ENCODE results near the gene SEPSECS.

Gene SEPSECS

GRCh38 chr4:25159837-25160713 lies at the start of gene SEPSECS:
SEPSECS (minus strand) TSS chr4:25160449; CDS start chr4:25160369, 80 bp downstream.
- DNase-seq = peak; percentile 92

GRCh38 chr4:25209702-25210101 lies 49.5 kb upstream of the SEPSECS start:
- DNase-seq = no peak

DNA sequence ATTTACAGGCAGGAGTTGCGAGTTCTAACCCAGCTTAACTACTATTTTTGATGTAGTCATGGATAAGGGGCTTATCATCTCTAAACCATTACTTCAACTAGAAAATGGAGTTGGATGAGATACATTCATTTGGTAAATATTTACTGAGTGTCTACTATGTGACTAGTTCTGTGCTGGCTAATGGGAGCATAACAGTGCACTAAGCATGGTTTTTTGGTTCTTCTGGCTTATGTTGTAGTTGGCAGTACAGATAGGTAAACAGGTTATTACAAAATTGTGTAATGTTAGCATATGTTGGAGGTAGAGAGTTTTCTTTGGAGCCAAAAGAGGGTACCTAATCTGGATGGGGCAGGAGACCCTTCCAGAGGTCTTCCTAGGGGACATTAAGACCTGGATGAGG lies 47.7 kb upstream of the SEPSECS start:
- no peak for DNase-seq

DNA sequence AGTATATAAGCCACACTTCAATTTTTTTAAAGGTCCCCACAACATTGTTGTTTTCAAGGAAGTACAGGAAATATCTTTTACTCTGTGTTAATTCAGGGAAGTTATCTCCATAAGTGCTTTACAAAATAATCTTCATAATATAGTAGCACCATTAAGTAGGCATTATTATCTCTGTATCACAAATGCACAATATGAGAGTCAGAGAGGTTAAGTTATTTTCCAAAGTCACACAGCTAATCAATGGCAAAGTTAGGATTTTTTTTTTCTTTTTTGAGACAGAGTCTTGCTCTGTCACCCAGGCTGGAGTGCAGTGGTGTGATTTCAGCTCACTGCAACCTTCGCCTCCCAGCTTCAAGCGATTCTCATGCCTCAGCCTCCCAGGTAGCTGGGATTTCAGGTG lies 38.5 kb upstream of the SEPSECS start:
- no peak for DNase-seq

DNA sequence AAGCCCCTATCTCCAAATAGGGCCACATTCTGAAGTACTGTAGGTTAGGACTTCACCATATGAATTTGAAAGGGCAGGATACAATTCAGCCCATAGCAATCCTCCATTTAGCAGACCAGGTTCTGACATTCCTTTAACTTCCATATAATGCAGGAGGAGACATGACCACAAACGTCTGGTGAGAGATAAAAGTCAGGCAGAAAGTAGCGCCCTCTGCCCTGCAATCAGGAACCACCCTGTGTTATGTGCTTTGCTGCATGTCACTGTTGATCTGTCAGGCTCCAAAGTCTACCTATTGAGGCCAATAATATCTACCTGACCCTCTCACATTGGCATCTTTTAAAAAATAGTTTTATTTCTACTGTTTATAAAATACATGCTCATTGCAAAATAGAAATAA lies 30.2 kb upstream of the SEPSECS start:
- no peak for DNase-seq

DNA sequence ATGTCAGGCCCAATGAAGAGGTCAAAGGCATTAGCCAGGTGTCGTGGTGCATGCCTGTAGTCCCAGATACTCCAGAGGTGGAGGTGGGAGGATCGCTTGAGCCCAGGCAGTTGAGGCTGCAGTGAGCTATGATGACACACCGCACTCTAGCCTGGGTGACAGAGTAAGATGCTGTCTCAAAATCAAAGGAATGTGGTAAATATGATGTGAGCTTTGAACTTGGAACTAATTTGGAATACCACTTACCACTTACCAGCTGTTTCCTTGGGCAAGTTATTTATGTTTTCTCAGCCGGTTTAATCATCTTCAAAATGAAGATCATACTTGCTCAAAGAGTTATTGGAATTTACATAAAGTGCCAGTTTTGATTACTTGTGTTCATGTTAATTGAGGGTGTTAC lies 23.8 kb upstream of the SEPSECS start:
- DNase-seq = no peak

DNA sequence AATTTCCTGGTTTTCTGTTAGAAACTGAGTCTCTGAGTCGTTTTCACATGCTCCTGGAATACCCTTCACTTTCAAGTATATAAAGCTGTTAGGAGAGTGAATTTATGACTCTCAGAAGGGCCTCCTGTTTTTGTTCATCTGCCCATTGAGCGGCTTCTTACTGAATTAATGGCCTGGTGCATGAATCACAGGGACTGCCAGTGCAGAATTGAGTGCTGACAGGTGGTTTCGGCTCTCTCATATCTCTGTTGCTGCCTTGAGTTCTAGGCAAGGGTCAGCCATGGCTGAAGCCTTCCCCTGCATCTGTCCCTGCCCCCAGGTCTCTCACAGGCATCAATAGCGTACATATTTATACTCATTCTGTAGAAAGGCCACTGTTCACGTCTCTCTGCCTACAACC lies 22.7 kb upstream of the SEPSECS start:
- DNase-seq = no peak

DNA sequence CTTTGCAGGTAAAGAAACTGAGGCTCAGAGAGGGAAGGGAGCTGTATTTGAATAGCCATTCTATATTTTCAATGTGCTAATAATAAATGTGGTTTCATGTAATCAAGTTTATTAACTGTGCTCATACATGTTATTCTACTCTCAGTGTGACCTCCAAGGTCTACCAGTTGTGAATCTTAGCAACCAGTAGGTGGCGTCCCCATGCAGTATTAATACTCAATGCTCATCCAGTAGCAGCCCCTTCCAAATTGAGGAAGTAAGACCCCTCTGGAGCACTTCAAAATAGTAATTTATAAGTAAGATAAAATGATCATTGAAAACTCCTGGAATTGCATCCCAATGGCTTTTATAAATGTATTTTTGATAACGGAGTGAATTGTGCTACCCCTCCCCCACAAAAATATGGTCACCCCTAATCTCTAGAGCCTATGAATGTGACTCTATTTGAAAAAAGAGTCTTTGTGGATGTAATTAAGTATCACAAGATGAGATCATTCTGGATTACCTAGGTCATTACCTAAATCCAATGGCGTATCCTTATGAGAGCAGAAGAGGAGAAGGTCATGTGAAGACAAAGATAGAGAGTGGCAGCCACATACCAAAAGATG lies 20.4 kb upstream of the SEPSECS start:
- peak; percentile 13 for DNase-seq

GRCh38 chr4:25178838-25179261 lies 18.6 kb upstream of the SEPSECS start:
- no peak for DNase-seq

DNA sequence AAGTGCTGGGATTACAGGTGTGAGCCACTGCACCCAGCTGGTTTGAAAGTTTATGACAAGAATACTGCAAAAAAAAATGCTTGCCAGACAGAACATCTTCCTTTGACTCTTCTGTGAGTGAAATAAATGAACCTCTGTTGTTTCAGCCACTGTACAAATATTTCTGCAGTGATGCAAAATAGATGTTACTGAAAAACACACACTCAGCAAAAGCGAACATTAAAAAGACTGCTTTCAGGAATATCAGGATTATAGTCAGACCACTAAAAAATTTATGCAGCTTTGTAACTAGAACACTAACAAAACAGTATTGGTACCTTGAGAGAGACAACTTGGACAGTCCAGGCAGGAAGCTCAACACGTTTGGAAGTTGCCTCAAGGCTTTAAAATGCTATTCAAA lies 16.9 kb upstream of the SEPSECS start:
- DNase-seq = no peak

GRCh38 chr4:25174674-25175073 lies 14.4 kb upstream of the SEPSECS start:
- DNase-seq = no peak

GRCh38 chr4:25172961-25173915 lies 13.0 kb upstream of the SEPSECS start:
- DNase-seq = no peak

DNA sequence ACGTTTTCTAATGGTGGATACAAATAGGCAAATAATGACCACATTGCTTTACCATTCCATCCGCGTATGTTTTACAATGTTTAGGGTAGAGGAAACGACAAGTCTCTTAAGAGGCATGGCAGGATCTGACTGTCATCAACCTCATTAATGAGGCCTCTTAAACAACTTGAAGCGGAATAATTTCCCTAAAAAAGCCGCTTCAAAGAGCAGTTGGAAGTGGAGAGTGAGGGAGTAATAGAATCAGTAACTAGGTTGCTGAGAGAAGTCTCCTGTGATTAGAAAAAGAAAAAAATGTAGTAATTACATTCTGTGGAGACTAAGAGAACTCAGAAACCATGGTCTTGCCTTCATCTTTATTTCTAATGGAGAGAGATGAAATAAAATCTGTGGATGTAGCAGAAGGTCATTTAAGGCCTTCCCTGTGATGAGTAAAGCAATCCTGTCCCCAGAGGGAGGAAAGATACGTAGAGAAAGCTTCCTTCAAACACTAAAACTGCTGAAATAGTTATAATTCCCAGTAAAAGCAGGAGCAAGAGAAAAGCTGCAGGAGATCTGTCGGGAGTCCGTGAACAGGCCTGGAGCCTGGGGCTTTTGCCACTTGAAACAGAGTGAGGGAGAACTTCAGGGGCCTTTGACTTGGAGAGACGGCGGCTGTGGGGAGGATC lies 11.1 kb upstream of the SEPSECS start:
- no peak for DNase-seq

- DNase-seq = no peak
Observed at GRCh38 chr4:25169446-25169845, 9.2 kb upstream of the SEPSECS start.

DNA sequence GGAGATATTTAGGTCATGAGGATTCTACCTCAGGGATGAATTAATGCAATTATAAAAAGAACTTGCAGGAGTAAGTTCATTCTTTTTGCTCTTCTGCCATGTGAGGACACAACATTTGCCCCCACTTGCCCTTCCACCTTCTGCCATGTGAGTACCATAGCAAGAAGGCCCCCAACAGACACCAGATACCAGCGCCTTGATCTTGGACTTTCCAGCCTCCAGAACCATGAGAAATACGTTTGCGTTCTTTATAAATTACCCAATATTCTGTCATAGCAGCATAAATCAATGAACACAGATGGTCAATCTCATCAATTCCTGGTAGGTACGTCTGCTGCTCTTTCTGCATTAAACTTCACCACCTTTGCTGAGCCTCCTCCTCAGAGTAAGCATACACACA lies 5.7 kb upstream of the SEPSECS start:
- no peak for DNase-seq

DNA sequence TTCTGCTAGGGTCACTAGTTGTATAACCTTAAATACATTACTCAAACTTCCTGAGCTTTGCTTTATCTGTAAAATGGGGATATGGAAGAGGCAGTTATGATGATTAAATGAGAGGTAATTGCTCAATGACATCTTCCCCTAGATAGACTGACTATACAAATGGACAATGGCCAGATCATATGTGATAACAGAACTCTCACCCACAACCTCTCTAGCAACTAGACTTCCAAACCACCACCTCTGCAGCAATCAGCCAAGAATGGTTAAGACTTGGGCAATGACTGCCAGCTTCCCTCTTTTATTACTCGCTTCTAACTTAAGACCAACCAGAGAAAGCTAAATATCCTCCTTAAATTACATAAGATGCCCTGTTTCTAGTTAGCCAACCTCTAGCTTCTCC lies 2.9 kb upstream of the SEPSECS start:
- DNase-seq = no peak

DNA sequence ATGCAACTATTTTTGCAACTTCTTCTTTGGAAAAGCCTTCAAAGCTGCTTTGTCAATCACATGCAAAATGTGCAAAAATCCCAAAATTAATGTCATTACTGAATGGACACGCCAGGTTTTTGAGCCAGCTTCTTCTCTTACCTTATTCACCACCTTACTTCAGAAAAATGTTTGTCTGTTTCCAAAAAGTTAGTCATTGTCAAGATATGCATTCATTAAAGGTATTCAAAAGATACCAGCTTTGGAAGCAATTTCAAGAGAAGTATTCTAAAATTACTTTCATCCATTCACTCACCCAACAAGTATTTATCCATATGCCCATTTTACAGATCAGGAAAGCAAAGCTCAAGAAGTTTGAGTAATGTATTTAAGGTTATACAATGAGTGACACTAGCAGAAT lies 2.3 kb upstream of the SEPSECS start:
- no peak for DNase-seq

- no peak for DNase-seq
Observed at GRCh38 chr4:25161593-25161950, 1.3 kb upstream of the SEPSECS start.

DNA sequence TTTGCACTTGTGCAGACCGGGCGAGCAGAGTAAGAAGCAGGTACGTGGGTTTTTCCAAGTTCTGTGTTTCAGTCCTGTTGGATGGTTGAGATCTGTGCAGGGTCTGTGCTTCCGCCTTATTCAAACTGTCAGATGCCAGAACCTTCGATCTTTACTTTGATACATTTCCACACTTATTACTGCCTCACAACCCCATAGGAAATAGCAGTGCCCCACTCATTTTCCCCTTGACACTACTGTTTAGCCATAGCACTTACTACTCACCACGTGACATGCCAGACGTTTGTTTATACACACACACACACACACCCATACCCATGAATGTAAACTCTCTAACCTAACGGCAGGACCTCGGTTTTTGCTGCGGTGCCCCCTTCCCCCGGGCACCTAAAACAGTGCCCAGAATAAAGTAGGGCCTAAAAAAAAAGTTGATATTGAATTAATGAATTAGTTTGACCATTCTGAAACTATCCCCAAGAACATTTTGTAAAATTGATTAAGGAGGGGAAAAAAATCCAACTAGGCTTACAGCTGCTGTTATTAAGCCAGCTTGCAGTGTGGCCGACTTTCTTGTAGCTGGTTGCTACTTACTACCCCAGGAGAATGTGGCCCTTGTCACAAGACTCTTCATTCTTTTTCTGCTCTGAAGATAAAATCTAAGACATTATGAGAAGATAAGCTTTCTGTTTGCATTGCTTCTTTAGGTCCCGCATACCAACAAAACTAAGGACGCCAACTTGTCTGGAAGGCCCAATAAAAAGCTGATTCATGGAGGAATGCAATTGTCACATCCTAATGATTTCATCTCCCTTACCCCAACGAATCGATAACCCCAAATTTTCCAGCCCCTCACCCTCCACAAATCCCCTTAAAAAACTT lies 704 bp upstream of the SEPSECS start:
- no peak for DNase-seq

DNA sequence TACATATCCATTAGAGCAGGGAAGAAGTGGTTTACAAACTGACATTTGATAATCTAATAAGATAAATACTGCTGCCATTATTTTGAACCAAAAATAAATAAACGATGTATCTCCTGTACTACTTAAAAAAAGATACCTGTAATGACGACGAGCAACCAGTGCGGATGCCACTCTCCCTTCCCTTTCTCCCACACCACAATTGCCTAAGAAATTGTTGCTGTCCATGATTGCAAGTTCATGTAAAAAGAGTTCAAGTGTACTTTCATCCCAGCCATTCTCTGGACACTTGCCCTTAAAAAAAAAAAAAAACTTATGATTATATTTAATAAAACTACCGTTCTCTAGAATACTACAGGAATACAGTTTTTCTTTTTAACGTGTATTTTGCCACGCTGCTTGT lies 1.4 kb downstream of the SEPSECS start:
- no peak for DNase-seq

GRCh38 chr4:25157081-25157480 lies 3.2 kb downstream of the SEPSECS start:
- no peak for DNase-seq

- DNase-seq = no peak
Observed at GRCh38 chr4:25155947-25156346, 4.3 kb downstream of the SEPSECS start.

Data from stimulated activated CD4-positive, alpha-beta T cell treated with anti-CD3 and anti-CD28 coated beads, Interleukin-4, amount 100 ng/mL, for 1 hour (primary cell).